HCT116 (cell line): Measurements from ENCODE around the gene PIGW. TPM values are rescaled to one million over a fixed set of nuclear protein-coding genes. Genes with fewer than 3 reads are reported as not detected.

Experiments
- ATAC-seq: fragments of 200-7000 bp; cut with Tn5 transposase; 2 replicates; pipeline ENCODE4 v1.9.1; 2020; ENCODE audit warnings: mild to moderate bottlenecking, moderate library complexity
- BruUV-seq: library from RNA; stranded (reverse); fragments of 400-500 nt; replicated peaks from 2 replicates; lab custom pipeline; 2021; lab: Mats Ljungman, UMichigan
- CTCF ChIA-PET: fragments of 300-600 bp; sonication (Branson Sonifier 250); formaldehyde crosslinking; loops from one replicate; lab custom pipeline; 2021; ENCODE audit warnings: antibody characterized with exemption; lab: Charles Lee
- POLR2A ChIA-PET: fragments of 300-600, 350-600 bp; sonication (Branson Sonifier 250); formaldehyde crosslinking; loops from one replicate; lab custom pipeline; 2021; ENCODE audit warnings: antibody characterized with exemption; lab: Charles Lee
- RAD21 ChIA-PET, 2 experiments: fragments of 300-600 bp; sonication (Branson Sonifier 250); formaldehyde crosslinking; loops; one replicate each; lab custom pipeline; 2023; ENCODE audit warnings: low total read pairs in 2 of 2; ENCODE audit not compliant: uncharacterized antibody in 2 of 2, unreplicated experiment in 2 of 2, low non-redundant PET in 1 of 2; lab: Charles Lee
- DNase-seq: peaks from one replicate; pipeline ENCODE4 v3.0.0-alpha.2; 2010; ENCODE audit warnings: low read depth, low spot score
- H2AFZ ChIP-seq: fragments of 200-600 bp; shearing (Covaris generic), sonication (generic); 2 replicates; pipeline ENCODE4 v1.6.1; 2017; ENCODE audit warnings: low read depth, mixed run types, mixed read lengths, antibody characterized with exemption, low read length; ENCODE audit not compliant: poor library complexity, severe bottlenecking
- H3K27ac ChIP-seq: 2 replicates; pipeline ENCODE4 v1.5.1; 2012; ENCODE audit warnings: low read depth, low read length
- H3K27me3 ChIP-seq: fragments of 200-600 bp; sonication (generic); 2 replicates; pipeline ENCODE4 v1.6.1; 2016; ENCODE audit warnings: mixed run types, low read length, mixed read lengths; ENCODE audit not compliant: insufficient read depth
- H3K36me3 ChIP-seq, 2 experiments: fragments of 200-500 bp in 1 of 2; fragments of 200-600 bp in 1 of 2; sonication (Bioruptor generic) in 1 of 2; sonication (generic) in 1 of 2; 2 replicates each; pipeline versions ENCODE4 v1.5.1 to v1.6.1; 2014 to 2016; ENCODE audit warnings: low read length in 2 of 2, inconsistent platforms in 1 of 2, mixed read lengths in 1 of 2, mixed run types in 1 of 2; ENCODE audit not compliant: insufficient read depth in 2 of 2, control insufficient read depth in 1 of 2
- H3K4me1 ChIP-seq, 2 experiments: fragments of 200-600 bp in 1 of 2; sonication (generic) in 1 of 2; 2 replicates each; pipeline versions ENCODE4 v1.5.1 to v1.6.1; 2012 to 2017; ENCODE audit warnings: low read length in 2 of 2, inconsistent platforms in 1 of 2, mild to moderate bottlenecking in 1 of 2, mixed read lengths in 1 of 2, mixed run types in 1 of 2, moderate library complexity in 1 of 2; ENCODE audit not compliant: insufficient read depth in 2 of 2, control insufficient read depth in 1 of 2
- H3K4me2 ChIP-seq: fragments of 200-600 bp; sonication (generic); 2 replicates; pipeline ENCODE4 v1.6.1; 2017; ENCODE audit warnings: mixed run types, low read length, mixed read lengths
- H3K4me3 ChIP-seq, 2 experiments: fragments of 200-600 bp in 1 of 2; sonication (generic) in 1 of 2; replicated peaks in 1 of 2; 2 replicates each; pipeline ENCODE4 v1.5.1; 2011 to 2016; ENCODE audit warnings: low read length in 2 of 2, control low read depth in 1 of 2, low read depth in 1 of 2, mild to moderate bottlenecking in 1 of 2, mixed read lengths in 1 of 2, mixed run types in 1 of 2
- H3K79me2 ChIP-seq: fragments of 200-600 bp; sonication (generic); 2 replicates; pipeline ENCODE4 v1.6.1; 2017; ENCODE audit warnings: mild to moderate bottlenecking, mixed run types, low read length, moderate library complexity, mixed read lengths; ENCODE audit not compliant: insufficient read depth
- H3K9ac ChIP-seq: fragments of 200-600 bp; sonication (generic); 2 replicates; pipeline ENCODE4 v1.6.1; 2016; ENCODE audit warnings: low read length, mixed read lengths
- H3K9me2 ChIP-seq: fragments of 200-600 bp; sonication (generic), shearing (Covaris generic); 2 replicates; pipeline ENCODE4 v1.6.1; 2017; ENCODE audit warnings: mixed run types, mild to moderate bottlenecking, moderate library complexity; ENCODE audit not compliant: insufficient read depth
- H3K9me3 ChIP-seq, 2 experiments: fragments of 200-500 bp in 1 of 2; fragments of 200-600 bp in 1 of 2; sonication (Bioruptor generic) in 1 of 2; sonication (generic) in 1 of 2; 2 replicates each; pipeline ENCODE4 v1.6.1; 2014 to 2017; ENCODE audit warnings: low read length in 2 of 2, mixed read lengths in 2 of 2, inconsistent platforms in 1 of 2, low read depth in 1 of 2, mild to moderate bottlenecking in 1 of 2, mixed run types in 1 of 2, moderate library complexity in 1 of 2; ENCODE audit not compliant: control insufficient read depth in 1 of 2, insufficient read depth in 1 of 2
- H4K20me1 ChIP-seq: fragments of 200-600 bp; sonication (generic), shearing (Covaris generic); 2 replicates; pipeline ENCODE4 v1.6.1; 2017; ENCODE audit warnings: mixed run types, mild to moderate bottlenecking, moderate library complexity; ENCODE audit not compliant: insufficient read depth
- CBX3 ChIP-seq: IDR thresholded peaks from 2 replicates; pipeline ENCODE4 v1.6.1; 2012; ENCODE audit warnings: low read depth
- EZH2 ChIP-seq: fragments of 200-600 bp; sonication (generic); IDR thresholded peaks from 2 replicates; pipeline ENCODE4 v1.6.1; 2017; ENCODE audit warnings: antibody characterized with exemption, mixed run types
- EZH2phosphoT487 ChIP-seq: fragments of 200-600 bp; IDR thresholded peaks from 2 replicates; pipeline ENCODE4 v1.6.1; 2018; ENCODE audit warnings: antibody characterized with exemption, borderline replicate concordance
- FOSL1 ChIP-seq: IDR thresholded peaks from 2 replicates; pipeline ENCODE4 v1.6.1; 2012; ENCODE audit warnings: low read depth
- JUND ChIP-seq: IDR thresholded peaks from 2 replicates; pipeline ENCODE4 v1.6.1; 2012
- POLR2A ChIP-seq: IDR thresholded peaks from 2 replicates; pipeline ENCODE4 v1.7.0; 2011; ENCODE audit warnings: borderline replicate concordance; ENCODE audit not compliant: insufficient read depth, insufficient read length; ENCODE audit errors: extremely low read depth
- POLR2AphosphoS5 ChIP-seq: IDR thresholded peaks from 2 replicates; pipeline ENCODE4 v1.6.1; 2011; ENCODE audit warnings: mild to moderate bottlenecking, low read depth, low read length, moderate library complexity
- RAD21 ChIP-seq: IDR thresholded peaks from 2 replicates; pipeline ENCODE4 v1.6.1; 2012; ENCODE audit warnings: low read depth, mild to moderate bottlenecking
- ZFX ChIP-seq: fragments of 450-650 bp; IDR thresholded peaks from 2 replicates; pipeline ENCODE4 v1.6.1; 2017
- intact Hi-C: fragments of 100-400 bp; cut with micrococcal nuclease; formaldehyde crosslinking; loops from 2 replicates; pipeline ENCODE4 v1.10.0; 2022
- total RNA-seq: library from RNA; stranded (reverse); gene quantifications from one replicate; pipeline ENCODE4 v1.2.1, GENCODE V29; 2021; ENCODE audit not compliant: unreplicated experiment
- TF ChIP-seq, protein P1 (sequence below): IDR thresholded peaks from 2 replicates; pipeline ENCODE4 v1.6.1; 2012
- TF ChIP-seq, protein P2 (sequence below), 3 experiments: fragments of 200-600 bp in 1 of 3; sonication (generic) in 1 of 3; IDR thresholded peaks in 2 of 3; conservative IDR thresholded peaks in 1 of 3; 2 replicates each; pipeline ENCODE4 v1.5.1; 2012 to 2017; ENCODE audit warnings: low read depth in 2 of 3, low read length in 2 of 3, antibody characterized with exemption in 1 of 3, borderline replicate concordance in 1 of 3, control low read depth in 1 of 3, mild to moderate bottlenecking in 1 of 3, mixed read lengths in 1 of 3, mixed run types in 1 of 3, moderate library complexity in 1 of 3; ENCODE audit not compliant: insufficient read depth in 1 of 3
- TF ChIP-seq, protein P3 (sequence below): IDR thresholded peaks from 2 replicates; pipeline ENCODE4 v1.6.1; 2011; ENCODE audit warnings: mild to moderate bottlenecking, low read length, moderate library complexity; ENCODE audit not compliant: insufficient replicate concordance; ENCODE audit errors: extremely low read depth

Gene PIGW
- total RNA-seq, 1 experiment from 2014 or later: 16.4 TPM

DNA sequence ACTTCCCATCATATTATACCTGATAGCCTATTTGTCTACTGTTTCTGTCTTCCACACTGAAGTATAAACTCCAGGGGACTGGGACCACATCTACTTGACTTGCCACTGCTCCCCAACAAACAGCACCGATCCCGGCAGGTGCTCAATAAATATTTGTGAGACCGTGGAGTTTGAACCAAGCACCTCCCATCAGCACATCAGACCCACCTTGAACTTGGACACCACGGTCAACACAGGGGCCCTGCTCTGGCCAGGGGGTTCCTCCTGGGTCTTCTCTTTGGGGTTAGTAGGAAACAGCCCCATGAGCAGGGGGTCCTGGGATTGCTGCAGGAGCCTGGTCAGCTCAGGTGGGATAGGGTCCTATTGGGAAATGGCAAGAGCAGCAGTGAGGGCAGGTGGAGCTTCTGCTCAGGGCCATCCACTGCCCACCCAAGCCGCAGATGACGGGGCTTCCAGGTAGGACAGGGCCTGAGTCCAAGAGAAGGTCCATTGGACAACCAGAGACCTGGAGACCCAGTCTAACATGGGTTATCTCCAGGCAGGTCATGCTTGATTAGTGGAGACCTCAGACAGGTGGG lies 28.4 kb upstream of the PIGW start:
- H3K9me2 ChIP-seq: no peaks in the 10 kb centered on the region
- ChIA-PET CTCF (no interaction called here), RAD21 (no interaction called here), POLR2A (no interaction called here)
- no peak overlapping the region for H3K4me3 ChIP-seq
- H3K4me2 ChIP-seq: no peak overlapping the region
- no peak for DNase-seq
- H3K9ac ChIP-seq: no peak overlapping the region
- H2AFZ ChIP-seq: no peak overlapping the region
- no peak for ATAC-seq
- no peaks in the 10 kb centered on the region for H3K79me2 ChIP-seq
- H3K36me3 ChIP-seq: peaks cover 51 to 71% of the 10 kb centered on the region in 2 experiments
- no peak for TF ChIP-seq CBX3
- TF ChIP-seq, protein P1, sequence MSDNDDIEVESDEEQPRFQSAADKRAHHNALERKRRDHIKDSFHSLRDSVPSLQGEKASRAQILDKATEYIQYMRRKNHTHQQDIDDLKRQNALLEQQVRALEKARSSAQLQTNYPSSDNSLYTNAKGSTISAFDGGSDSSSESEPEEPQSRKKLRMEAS: no peak
- no peaks in the 10 kb centered on the region for H3K4me1 ChIP-seq
- H3K9me3 ChIP-seq: no peaks in the 10 kb centered on the region
- BruUV-seq: no TSS peak
- intact Hi-C loops: no loop called here
- no peaks in the 10 kb centered on the region for H3K27me3 ChIP-seq
- H4K20me1 ChIP-seq: no peaks in the 10 kb centered on the region
- H3K27ac ChIP-seq: no peak overlapping the region

DNA sequence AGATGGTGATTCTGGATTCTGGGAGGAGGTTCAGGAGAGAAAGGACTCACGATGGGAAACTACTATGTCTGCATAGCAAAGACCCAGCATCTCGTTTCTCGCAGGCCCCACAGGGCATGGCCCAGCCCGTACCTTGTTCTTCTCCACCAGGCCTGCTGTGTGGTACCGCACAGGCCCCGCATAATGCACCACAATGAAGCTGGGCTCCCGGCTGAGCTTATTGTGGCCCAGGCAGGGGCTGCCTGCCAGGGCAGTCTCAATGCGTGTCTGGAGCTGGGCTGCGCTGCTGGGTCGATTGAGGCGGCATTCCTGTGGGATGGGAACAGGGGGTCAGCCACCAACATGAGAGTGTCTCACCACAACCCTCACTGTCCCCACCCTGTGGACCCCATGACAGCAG lies 28.0 kb upstream of the PIGW start:
- Histone ChIP-seq H3K27ac (no peak overlapping the region), H3K4me2 (no peak overlapping the region), H3K9me2 (no peaks in the 10 kb centered on the region), H3K9ac (no peak overlapping the region), H4K20me1 (no peaks in the 10 kb centered on the region), H3K4me3 (no peak overlapping the region), H3K27me3 (no peaks in the 10 kb centered on the region), H3K79me2 (no peaks in the 10 kb centered on the region), H3K9me3 (no peaks in the 10 kb centered on the region), H3K36me3 (peaks cover 54 to 73% of the 10 kb centered on the region in 2 experiments), H2AFZ (no peak overlapping the region), H3K4me1 (no peaks in the 10 kb centered on the region)
- RAD21 ChIA-PET: no interaction called here
- TF ChIP-seq, protein P2, sequence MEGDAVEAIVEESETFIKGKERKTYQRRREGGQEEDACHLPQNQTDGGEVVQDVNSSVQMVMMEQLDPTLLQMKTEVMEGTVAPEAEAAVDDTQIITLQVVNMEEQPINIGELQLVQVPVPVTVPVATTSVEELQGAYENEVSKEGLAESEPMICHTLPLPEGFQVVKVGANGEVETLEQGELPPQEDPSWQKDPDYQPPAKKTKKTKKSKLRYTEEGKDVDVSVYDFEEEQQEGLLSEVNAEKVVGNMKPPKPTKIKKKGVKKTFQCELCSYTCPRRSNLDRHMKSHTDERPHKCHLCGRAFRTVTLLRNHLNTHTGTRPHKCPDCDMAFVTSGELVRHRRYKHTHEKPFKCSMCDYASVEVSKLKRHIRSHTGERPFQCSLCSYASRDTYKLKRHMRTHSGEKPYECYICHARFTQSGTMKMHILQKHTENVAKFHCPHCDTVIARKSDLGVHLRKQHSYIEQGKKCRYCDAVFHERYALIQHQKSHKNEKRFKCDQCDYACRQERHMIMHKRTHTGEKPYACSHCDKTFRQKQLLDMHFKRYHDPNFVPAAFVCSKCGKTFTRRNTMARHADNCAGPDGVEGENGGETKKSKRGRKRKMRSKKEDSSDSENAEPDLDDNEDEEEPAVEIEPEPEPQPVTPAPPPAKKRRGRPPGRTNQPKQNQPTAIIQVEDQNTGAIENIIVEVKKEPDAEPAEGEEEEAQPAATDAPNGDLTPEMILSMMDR (IDR thresholded peaks at IDR 0.05 in 2 of 3, conservative IDR thresholded peaks at IDR 0.05 in 1 of 3; ENCODE audit: borderline replicate concordance in 1 of 3, insufficient read depth in 1 of 3, low read depth in 2 of 3, low read length in 2 of 3): no peak
- TF ChIP-seq EZH2 (no peak), POLR2AphosphoS5 (no peak), ZFX (no peak), POLR2A (no peak), JUND (no peak), FOSL1 (no peak), EZH2phosphoT487 (no peak), RAD21 (no peak)
- TF ChIP-seq, protein P3, sequence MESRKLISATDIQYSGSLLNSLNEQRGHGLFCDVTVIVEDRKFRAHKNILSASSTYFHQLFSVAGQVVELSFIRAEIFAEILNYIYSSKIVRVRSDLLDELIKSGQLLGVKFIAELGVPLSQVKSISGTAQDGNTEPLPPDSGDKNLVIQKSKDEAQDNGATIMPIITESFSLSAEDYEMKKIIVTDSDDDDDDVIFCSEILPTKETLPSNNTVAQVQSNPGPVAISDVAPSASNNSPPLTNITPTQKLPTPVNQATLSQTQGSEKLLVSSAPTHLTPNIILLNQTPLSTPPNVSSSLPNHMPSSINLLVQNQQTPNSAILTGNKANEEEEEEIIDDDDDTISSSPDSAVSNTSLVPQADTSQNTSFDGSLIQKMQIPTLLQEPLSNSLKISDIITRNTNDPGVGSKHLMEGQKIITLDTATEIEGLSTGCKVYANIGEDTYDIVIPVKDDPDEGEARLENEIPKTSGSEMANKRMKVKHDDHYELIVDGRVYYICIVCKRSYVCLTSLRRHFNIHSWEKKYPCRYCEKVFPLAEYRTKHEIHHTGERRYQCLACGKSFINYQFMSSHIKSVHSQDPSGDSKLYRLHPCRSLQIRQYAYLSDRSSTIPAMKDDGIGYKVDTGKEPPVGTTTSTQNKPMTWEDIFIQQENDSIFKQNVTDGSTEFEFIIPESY: no peak
- intact Hi-C loops: no loop called here
- BruUV-seq: no TSS peak
- ATAC-seq (no peak), DNase-seq (no peak)
- POLR2A ChIA-PET: no interaction called here
- CTCF ChIA-PET: no interaction called here
